ENCODE results near the gene ARRB2.

The ARRB2 gene

DNA sequence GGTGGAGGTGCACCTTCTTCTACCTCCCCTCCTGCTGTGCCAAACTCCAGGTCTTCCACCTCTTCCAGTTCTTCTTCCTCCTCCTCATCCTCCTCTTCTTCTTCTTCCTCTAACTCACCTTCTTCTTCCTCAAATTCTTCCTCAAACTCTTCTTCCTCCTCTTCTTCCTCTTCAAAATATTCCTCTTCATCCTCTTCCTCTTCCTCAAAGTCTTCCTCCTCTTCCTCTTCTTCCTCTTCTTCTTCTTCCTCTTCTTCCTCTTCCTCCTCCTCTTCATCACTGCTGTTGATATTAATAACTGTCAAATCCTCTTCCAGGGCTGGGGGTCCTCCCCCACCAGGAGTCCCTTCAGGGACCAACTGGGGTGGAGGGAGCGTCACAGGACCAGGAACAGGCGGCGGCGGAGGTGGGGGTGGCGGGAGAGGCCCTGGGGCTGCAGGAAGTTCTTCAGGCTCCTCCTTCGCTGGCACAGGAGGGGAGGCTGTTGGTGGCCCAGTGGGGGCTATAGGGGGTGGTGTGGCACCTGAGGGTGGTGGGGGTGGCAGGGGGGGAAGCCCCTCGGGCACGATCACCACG lies 38.3 kb upstream of the ARRB2 start:
- no peak for DNase-seq (ENCODE audit: low read depth in 2 of 2)
- TF ChIP-seq, protein P1, sequence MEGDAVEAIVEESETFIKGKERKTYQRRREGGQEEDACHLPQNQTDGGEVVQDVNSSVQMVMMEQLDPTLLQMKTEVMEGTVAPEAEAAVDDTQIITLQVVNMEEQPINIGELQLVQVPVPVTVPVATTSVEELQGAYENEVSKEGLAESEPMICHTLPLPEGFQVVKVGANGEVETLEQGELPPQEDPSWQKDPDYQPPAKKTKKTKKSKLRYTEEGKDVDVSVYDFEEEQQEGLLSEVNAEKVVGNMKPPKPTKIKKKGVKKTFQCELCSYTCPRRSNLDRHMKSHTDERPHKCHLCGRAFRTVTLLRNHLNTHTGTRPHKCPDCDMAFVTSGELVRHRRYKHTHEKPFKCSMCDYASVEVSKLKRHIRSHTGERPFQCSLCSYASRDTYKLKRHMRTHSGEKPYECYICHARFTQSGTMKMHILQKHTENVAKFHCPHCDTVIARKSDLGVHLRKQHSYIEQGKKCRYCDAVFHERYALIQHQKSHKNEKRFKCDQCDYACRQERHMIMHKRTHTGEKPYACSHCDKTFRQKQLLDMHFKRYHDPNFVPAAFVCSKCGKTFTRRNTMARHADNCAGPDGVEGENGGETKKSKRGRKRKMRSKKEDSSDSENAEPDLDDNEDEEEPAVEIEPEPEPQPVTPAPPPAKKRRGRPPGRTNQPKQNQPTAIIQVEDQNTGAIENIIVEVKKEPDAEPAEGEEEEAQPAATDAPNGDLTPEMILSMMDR (IDR thresholded peaks at IDR 0.05; ENCODE audit: low read depth, low read length), result no peak
- no peak overlapping the region for H3K4me3 ChIP-seq (replicated peaks in 1 of 2; ENCODE audit: low read depth in 2 of 2, low read length in 2 of 2)

DNA sequence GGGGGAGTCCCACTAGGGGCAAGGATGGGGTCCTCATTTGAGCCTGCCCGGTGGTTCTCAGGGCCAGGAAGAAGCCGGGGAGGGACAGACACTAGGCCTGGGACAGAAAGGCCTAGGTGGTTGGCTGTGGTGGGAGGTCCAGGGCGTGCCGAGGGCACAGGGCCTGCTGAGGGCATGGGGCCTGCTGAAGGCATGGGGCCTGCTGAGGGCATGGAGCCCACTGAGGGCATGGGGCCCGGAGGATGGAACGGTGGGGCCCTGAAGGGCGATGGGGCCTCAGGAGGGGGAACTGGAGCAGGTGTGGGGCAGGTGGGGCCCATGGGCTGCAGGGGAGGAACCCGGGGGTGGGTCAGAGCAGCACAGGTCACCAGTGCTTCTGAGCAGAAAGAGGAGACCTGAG lies 37.7 kb upstream of the ARRB2 start:
- DNase-seq (ENCODE audit: low read depth in 2 of 2), result no peak
- TF ChIP-seq, protein P1 (IDR thresholded peaks at IDR 0.05; ENCODE audit: low read depth, low read length), result no peak
- H3K4me3 ChIP-seq (replicated peaks in 1 of 2; ENCODE audit: low read depth in 2 of 2, low read length in 2 of 2), result no peak overlapping the region

DNA sequence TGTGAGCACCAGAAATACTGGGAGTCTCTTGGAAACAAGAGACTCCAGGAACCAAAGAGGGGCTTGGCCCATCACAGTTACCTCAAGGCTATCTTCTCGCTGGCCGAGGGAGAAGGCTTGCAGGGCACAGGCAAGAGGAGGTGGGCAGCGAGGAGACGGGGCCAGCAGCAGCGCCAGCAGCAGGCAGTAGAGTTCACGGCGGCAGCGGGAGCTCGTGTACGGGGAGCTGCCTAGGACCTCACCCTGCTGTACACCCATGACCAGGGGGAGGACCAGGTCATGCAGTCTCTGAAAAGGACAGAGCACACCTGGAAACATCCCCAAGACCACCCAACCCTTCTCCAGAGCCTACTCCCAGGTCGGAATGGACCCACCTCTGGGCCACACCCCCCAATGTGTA lies 37.3 kb upstream of the ARRB2 start:
- TF ChIP-seq, protein P1 (IDR thresholded peaks at IDR 0.05; ENCODE audit: low read depth, low read length), result no peak
- H3K4me3 ChIP-seq (replicated peaks in 1 of 2; ENCODE audit: low read depth in 2 of 2, low read length in 2 of 2), result no peak overlapping the region
- DNase-seq (ENCODE audit: low read depth in 2 of 2), result no peak

DNA sequence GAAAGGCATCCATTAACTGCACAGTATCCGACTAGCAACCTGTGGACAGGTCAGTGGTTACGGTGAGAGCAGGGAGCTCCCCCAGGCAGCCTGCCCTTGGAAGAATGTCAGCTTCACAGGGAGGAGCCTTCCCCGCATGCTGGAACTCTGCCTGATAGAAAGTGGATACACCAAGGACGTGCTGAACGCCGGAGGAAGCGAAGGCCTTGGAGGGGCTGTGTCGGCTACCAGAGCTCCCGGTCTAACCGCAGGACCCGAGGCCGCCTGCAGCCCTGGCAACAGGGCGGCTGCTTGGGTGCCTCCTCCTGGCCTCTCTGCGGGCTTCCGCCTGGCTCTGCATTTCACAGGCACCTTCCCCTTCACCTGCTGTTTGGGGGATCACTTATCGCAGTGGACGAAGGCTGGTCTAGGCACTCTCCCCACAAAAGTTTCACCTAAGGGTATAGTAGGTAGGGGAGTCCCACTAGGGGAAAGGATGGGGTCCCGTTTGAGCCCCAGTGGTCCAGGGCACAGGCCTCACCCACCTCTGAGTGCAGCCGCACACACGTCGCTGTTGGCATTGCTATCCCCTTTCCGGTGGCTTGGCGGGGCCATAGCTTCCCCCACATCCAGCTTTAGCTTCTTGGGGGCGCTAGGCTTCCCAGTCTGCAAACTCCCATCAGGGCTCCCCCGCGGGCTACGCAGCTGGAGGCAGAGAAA lies 36.3 kb upstream of the ARRB2 start:
- no peak for DNase-seq (ENCODE audit: low read depth in 2 of 2)
- no peak overlapping the region for H3K4me3 ChIP-seq (replicated peaks in 1 of 2; ENCODE audit: low read depth in 2 of 2, low read length in 2 of 2)
- TF ChIP-seq, protein P1 (IDR thresholded peaks at IDR 0.05; ENCODE audit: low read depth, low read length), result no peak

DNA sequence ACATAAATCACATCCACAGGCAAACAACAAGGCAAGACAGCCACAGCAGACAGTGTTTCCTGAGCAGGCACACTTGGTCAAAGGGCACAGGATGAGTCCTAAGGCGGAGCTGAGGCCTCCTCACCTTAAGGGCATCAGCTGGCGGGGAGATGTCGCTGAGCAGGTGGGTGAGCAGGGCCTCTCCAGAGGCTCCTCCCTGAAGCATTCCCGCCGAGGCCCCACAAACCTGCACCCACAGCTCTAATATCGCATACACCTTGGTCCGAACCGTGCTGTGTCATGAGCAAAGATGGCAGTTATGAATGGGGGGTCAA lies 35.8 kb upstream of the ARRB2 start:
- TF ChIP-seq, protein P1 (IDR thresholded peaks at IDR 0.05; ENCODE audit: low read depth, low read length), result no peak
- no peak for DNase-seq (ENCODE audit: low read depth in 2 of 2)
- H3K4me3 ChIP-seq (replicated peaks in 1 of 2; ENCODE audit: low read depth in 2 of 2, low read length in 2 of 2), result no peak overlapping the region

DNA sequence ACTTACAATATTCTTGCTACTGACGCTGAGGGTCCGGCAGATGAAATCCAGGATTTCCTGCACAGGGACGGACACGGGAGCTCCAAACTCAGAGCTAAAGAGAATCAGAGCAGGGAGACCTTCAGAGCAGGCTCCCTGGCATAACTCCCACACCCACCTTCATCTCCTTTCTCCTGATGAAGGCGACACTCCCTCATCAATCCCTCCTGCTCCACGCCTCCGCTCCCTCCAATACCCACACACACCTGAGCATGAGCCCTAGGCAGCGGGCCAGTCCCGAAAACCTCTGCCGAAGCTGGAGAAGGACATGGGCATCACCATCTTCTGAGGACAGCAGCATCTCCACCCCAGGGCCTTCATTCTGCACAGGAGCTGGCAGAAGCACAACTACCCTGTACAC lies 34.6 kb upstream of the ARRB2 start:
- TF ChIP-seq, protein P1 (IDR thresholded peaks at IDR 0.05; ENCODE audit: low read depth, low read length), result no peak
- no peak for DNase-seq (ENCODE audit: low read depth in 2 of 2)

DNA sequence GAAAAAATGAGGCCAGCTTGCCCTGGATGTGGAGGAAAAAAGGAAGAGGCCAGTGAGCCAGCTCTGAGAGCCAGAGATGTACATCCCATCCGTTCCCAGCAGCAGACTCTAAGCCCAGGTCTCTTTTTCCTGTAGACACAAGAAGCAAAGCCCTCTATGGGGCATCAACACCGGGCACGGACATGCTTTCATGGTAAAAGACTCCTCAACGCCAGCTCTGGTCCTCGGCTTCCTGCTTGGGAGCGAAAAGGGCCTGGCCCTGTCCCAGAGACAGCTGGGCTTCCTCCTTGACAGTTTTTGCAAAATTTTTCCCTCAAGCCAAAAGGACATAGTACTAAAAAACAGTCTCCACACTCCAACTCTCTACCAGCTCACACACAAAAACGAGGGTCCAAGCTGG lies 33.6 kb upstream of the ARRB2 start:
- H3K4me3 ChIP-seq (replicated peaks in 1 of 2; ENCODE audit: low read depth in 2 of 2, low read length in 2 of 2), result no peak overlapping the region
- TF ChIP-seq, protein P1 (IDR thresholded peaks at IDR 0.05; ENCODE audit: low read depth, low read length), result no peak

More for the DNA sequence above, 34.6 kb upstream of the ARRB2 start:
- H3K4me3 ChIP-seq (replicated peaks in 1 of 2; ENCODE audit: low read depth in 2 of 2, low read length in 2 of 2), result no peak overlapping the region

More for the DNA sequence above, 33.6 kb upstream of the ARRB2 start:
- no peak for DNase-seq (ENCODE audit: low read depth in 2 of 2)
